HepG2 (cell line): ENCODE results near the gene PLEKHB2. TPM values are rescaled to one million over a fixed set of nuclear protein-coding genes. Genes with fewer than 3 reads are reported as not detected.
A peak's percentile ranks its signal among the peaks of the same experiment; 100 is the strongest.

Experiments used
- ATAC-seq: fragments of 200-7000 bp; cut with Tn5 transposase; 3 replicates; pipeline ENCODE4 v1.9.1; 2020; ENCODE audit warnings: mild to moderate bottlenecking, moderate library complexity
- BruUV-seq: library from RNA; stranded (reverse); fragments of 400-500 nt; replicated peaks from 2 replicates; lab custom pipeline; 2021; lab: Mats Ljungman, UMichigan
- CTCF ChIA-PET: fragments of 300-600 bp; formaldehyde crosslinking; extraction: SDS; loops from one replicate; lab custom pipeline; 2021; ENCODE audit warnings: low total read pairs, inconsistent platforms, low intra/inter-chr PET ratio; lab: Yijun Ruan, JAX
- POLR2A ChIA-PET: fragments of 350-600 bp; sonication (Branson Sonifier 250); formaldehyde crosslinking; loops from one replicate; lab custom pipeline; 2020; ENCODE audit warnings: antibody characterized with exemption, inconsistent platforms; lab: Yijun Ruan, JAX
- DNase-seq: peaks from one replicate; pipeline ENCODE4 v3.0.0-alpha.2; 2015; ENCODE audit warnings: low spot score
- FAIRE-seq: peaks from 3 replicates; lab custom pipeline; 2011; peaks lifted over from hg19 to GRCh38; lab: Jason Lieb, UNC
- H2AFZ ChIP-seq: one replicate; pipeline ENCODE4 v1.6.1; 2011; ENCODE audit warnings: low read length, inconsistent platforms
- H3K27ac ChIP-seq: fragments of 300-600 bp; 3 replicates; pipeline ENCODE4 v1.8.0; 2011; ENCODE audit warnings: mixed run types, mild to moderate bottlenecking, mixed read lengths, low read length, inconsistent platforms; ENCODE audit not compliant: insufficient read depth; ENCODE audit errors: extremely low read length
- H3K27me3 ChIP-seq, 2 experiments: fragments of 200-600 bp in 1 of 2; 2 replicates in 1 of 2; 3 replicates in 1 of 2; pipeline versions ENCODE4 v1.6.0 to v1.8.0; 2011; ENCODE audit warnings: low read length in 2 of 2, mild to moderate bottlenecking in 2 of 2, moderate library complexity in 2 of 2, inconsistent platforms in 1 of 2; ENCODE audit not compliant: insufficient read depth in 2 of 2, control insufficient read depth in 1 of 2
- H3K36me3 ChIP-seq, 2 experiments: fragments of 200-600 bp in 1 of 2; replicated peaks in 1 of 2; 2 replicates in 1 of 2; 3 replicates in 1 of 2; pipeline versions ENCODE4 v1.5.1 to v1.8.0; 2011; ENCODE audit warnings: low read length in 2 of 2, inconsistent platforms in 1 of 2; ENCODE audit not compliant: insufficient read depth in 2 of 2, control insufficient read depth in 1 of 2
- H3K4me1 ChIP-seq: 2 replicates; pipeline ENCODE4 v1.5.1; 2012; ENCODE audit warnings: low read length, inconsistent platforms; ENCODE audit not compliant: insufficient read depth
- H3K4me2 ChIP-seq: 2 replicates; pipeline ENCODE4 v1.6.0; 2011; ENCODE audit warnings: low read depth, low read length, inconsistent platforms
- H3K4me3 ChIP-seq, 3 experiments: fragments of 200-600 bp in 1 of 3; sonication (generic), shearing (Covaris generic) in 1 of 3; replicated peaks in 1 of 3; 2 replicates each; pipeline ENCODE4 v1.5.1; 2011 to 2016; ENCODE audit warnings: low read length in 3 of 3, inconsistent platforms in 2 of 3, low read depth in 2 of 3, mild to moderate bottlenecking in 2 of 3, control low read depth in 1 of 3, mixed read lengths in 1 of 3; ENCODE audit not compliant: insufficient read depth in 1 of 3
- H3K79me2 ChIP-seq: one replicate; pipeline ENCODE4 v1.6.1; 2011; ENCODE audit warnings: low read length, inconsistent platforms; ENCODE audit not compliant: insufficient read depth
- H3K9ac ChIP-seq: 2 replicates; pipeline ENCODE4 v1.6.0; 2011; ENCODE audit warnings: mild to moderate bottlenecking, low read depth, low read length, inconsistent platforms; ENCODE audit not compliant: insufficient read depth
- H3K9me3 ChIP-seq: 2 replicates; pipeline ENCODE4 v1.5.1; 2012; ENCODE audit warnings: mild to moderate bottlenecking, low read length
- H4K20me1 ChIP-seq: 2 replicates; pipeline ENCODE4 v1.6.0; 2011; ENCODE audit warnings: inconsistent platforms, mild to moderate bottlenecking, low read length, moderate library complexity; ENCODE audit not compliant: insufficient read depth
- ARID4A ChIP-seq: sonication (generic); formaldehyde crosslinking; IDR thresholded peaks from 2 replicates; pipeline ENCODE4 v1.5.0; 2020; ENCODE audit warnings: mild to moderate bottlenecking, missing genetic modification reagents, borderline replicate concordance
- EP300 ChIP-seq, 3 experiments: sonication (generic) in 1 of 3; formaldehyde crosslinking in 1 of 3; IDR thresholded peaks; 2 replicates each; pipeline versions ENCODE4 v1.5.1 to v1.6.1; 2011 to 2020; ENCODE audit warnings: low read depth in 2 of 3, low read length in 2 of 3, borderline replicate concordance in 1 of 3, improper control_type of control experiment in 1 of 3, mild to moderate bottlenecking in 1 of 3, missing genetic modification reagents in 1 of 3, moderate library complexity in 1 of 3
- MAZ ChIP-seq, 2 experiments: sonication (generic) in 1 of 2; formaldehyde crosslinking in 1 of 2; IDR thresholded peaks; 2 replicates each; pipeline versions ENCODE4 v1.5.0 to v1.6.1; 2012 to 2020; ENCODE audit warnings: low read depth in 2 of 2, mild to moderate bottlenecking in 2 of 2, borderline replicate concordance in 1 of 2, improper control_type of control experiment in 1 of 2, low read length in 1 of 2, missing genetic modification reagents in 1 of 2, moderate library complexity in 1 of 2
- MTF2 ChIP-seq: sonication (generic); formaldehyde crosslinking; IDR thresholded peaks from 2 replicates; pipeline ENCODE4 v1.5.0; 2020; ENCODE audit warnings: missing genetic modification reagents, borderline replicate concordance
- NR2F6 ChIP-seq, 2 experiments: IDR thresholded peaks; 2 replicates each; pipeline ENCODE4 v1.6.1; 2016; ENCODE audit warnings: antibody characterized with exemption in 1 of 2, mild to moderate bottlenecking in 1 of 2
- ZNF235 ChIP-seq: sonication (generic); formaldehyde crosslinking; IDR thresholded peaks from 2 replicates; pipeline ENCODE4 v1.8.1; 2023; ENCODE audit warnings: mild to moderate bottlenecking, missing genetic modification reagents, borderline replicate concordance
- WGBS: methylation state at CpG from one replicate; pipeline ENCODE4 v1.1.6; 2017; ENCODE audit warnings: low lambda C conversion rate; 5-methylcytosine and 5-hydroxymethylcytosine counted together
- in situ Hi-C: cut with HindIII; loops from 2 replicates; pipeline ENCODE4 v1.10.0; 2017; ENCODE audit warnings: low pct_unique_long_range_greater_than_20kb; ENCODE audit not compliant: extremely low pct_ligation_motif_present
- intact Hi-C: fragments of 100-400 bp; cut with micrococcal nuclease; formaldehyde crosslinking; loops from one replicate; pipeline ENCODE4 v1.10.0; 2022; ENCODE audit not compliant: unreplicated experiment
- polyA plus RNA-seq, 8 experiments: library from polyadenylated mRNA; depleted of rRNA in 3 of 8; stranded (reverse) in 7 of 8; unstranded in 1 of 8; fragments of >200 nt; fragmentation: Illumina TruSeq in 4 of 8; extraction: Trizol in 4 of 8; gene quantifications; 2 replicates each; pipeline versions ENCODE4 v1.2.1 to v1.2.3, GENCODE V29; 2011 to 2016; ENCODE audit warnings: low read depth in 4 of 8, missing spikeins in 1 of 8, mixed read lengths in 1 of 8; ENCODE audit not compliant: insufficient read depth in 1 of 8
- total RNA-seq, 5 experiments: library from RNA; depleted of rRNA; stranded (reverse); fragments of >200 nt; fragmentation: Illumina TruSeq; extraction: Trizol; gene quantifications; 2 replicates each; pipeline ENCODE4 v1.2.3, GENCODE V29; 2016; ENCODE audit warnings: low read depth in 1 of 5

Gene PLEKHB2
- total and polyA plus RNA-seq, 2 of the 13 experiments (the other 11 are each of a cell fraction or from before 2014, with no cell fraction given): 73.0 to 78.9 TPM

- TF ChIP-seq ZNF235 (CRISPR knock-in tag): no peak
- no peak for TF ChIP-seq NR2F6 (IDR thresholded peaks at IDR 0.05)
- peak; percentile 31; the same call in 1 of the 2 replicates for TF ChIP-seq NR2F6 (CRISPR knock-in tag; IDR thresholded peaks at IDR 0.05)
- TF ChIP-seq EP300 (IDR thresholded peaks at IDR 0.05; ENCODE audit: low read depth in 2 of 2, low read length in 2 of 2): peak in 1 of 2 experiments; percentile 11; a peak in 1 of 4 replicates
- TF ChIP-seq EP300 (CRISPR knock-in tag; IDR thresholded peaks at IDR 0.05; ENCODE audit: borderline replicate concordance): no peak
Measured at GRCh38 chr2:131112529-131112928, 7.4 kb downstream of the PLEKHB2 start (continued).

GRCh38 chr2:131113566-131114227 lies 8.6 kb downstream of the PLEKHB2 start:
- Histone ChIP-seq H4K20me1 (peaks cover 50% of the 10 kb centered on the region), H3K27ac (no peak overlapping the region)
- intact Hi-C loops: no loop called here
- TF ChIP-seq ARID4A (CRISPR knock-in tag) (0 out of 2 replicates have a peak, but pooled peaks have one; percentile 22), MAZ (IDR thresholded peaks at IDR 0.05; ENCODE audit: borderline replicate concordance, low read depth, low read length) (no peak), MAZ (CRISPR knock-in tag; IDR thresholded peaks at IDR 0.05; ENCODE audit: low read depth) (no peak), MTF2 (CRISPR knock-in tag) (no peak)
- TF ChIP-seq, all 625 proteins: peak for 1
- Histone ChIP-seq H3K4me2 (no peak overlapping the region), H3K27me3 (no peaks in the 10 kb centered on the region), H3K4me1 (peaks cover 57% of the 10 kb centered on the region), H3K79me2 (peaks cover 96% of the 10 kb centered on the region), H3K9ac (no peak overlapping the region), H3K9me3 (no peaks in the 10 kb centered on the region), H3K36me3 (peaks cover 5 to 22% of the 10 kb centered on the region in 2 experiments; a peak in 4 of 5 replicates), H2AFZ (no peak overlapping the region), H3K4me3 (no peak overlapping the region)
- no peak for ATAC-seq
- ChIA-PET POLR2A (no interaction called here), CTCF (no interaction called here)
- in situ Hi-C loops: no loop called here
- over 99% methylated on average over 7 of the region's 7 CpGs for WGBS
- DNase-seq: no peak
- FAIRE-seq: no peak
- no TSS peak for BruUV-seq
